Measurements from ENCODE around the gene LRRC45.
"Not testable (repeated sequence)": the region's sequence is repeated elsewhere in the genome, so short reads cannot be mapped to it uniquely, and the experiment has no call there.

The LRRC45 gene

DNA sequence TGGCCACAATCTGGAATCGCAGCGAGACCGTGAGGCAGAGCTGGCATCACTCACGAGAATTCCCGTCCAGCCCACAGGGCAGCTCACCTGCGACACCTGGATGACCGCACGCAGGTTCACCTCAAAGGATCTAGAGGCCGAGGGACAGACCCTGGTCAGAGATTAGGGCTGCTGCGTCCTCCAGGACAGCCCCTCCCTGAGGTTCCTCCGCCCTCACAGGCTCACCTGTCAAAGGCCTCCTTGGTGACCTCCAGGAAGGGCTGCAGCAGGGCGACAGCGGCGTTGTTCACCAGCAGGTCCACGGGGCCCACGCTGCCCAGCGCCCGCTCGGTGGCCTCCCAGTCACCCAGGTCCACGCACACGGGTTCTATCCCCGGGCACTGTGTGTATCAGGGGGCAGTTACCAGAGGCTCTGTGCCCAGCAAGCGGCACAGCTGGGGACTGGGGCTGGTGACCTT, 13.6 kb downstream of the LRRC45 start:
- no peak for DNase-seq

DNA sequence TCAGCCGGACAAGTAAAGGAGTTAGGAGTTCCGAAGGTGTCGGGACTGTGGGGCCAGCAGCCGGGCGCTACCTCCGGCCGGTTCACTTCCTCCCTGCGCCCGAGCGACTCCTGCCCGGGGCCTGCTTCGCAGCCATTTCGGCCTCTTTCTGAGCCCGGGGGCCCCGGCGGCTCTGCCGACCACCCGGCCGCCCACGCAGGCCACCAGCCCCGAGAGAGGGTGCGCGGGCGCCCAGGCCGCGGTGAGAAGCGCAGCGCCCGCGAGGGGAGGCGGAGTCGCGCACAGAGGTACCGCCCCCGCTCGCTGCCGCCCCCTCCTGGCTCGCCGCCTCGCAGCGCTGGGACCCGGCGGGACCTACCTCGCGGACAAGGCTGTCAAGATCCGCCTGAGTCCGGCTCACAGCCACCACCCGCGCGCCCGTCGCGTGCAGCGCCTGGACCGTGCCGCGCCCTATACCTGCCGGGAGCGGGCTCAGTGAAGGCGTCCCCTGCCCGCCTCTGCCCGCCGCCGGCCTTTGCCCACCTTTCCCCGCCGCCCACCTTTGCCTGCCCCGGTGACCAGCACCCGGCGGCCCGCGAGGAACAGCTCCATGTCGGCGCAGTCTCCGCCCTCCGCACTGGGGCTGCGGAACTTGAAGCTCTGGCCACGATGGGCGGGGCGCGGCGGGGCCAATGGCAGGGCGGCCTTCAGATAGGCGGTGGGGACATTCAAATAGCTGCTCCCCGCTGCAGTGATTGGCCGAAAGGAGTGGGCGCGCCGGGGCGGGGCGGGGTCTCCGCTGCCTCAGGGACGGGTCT, 14.2 kb downstream of the LRRC45 start, which contains the start of gene DCXR:
TSS of gene DCXR (minus strand) at position 606 of the 797 bp plus-strand sequence. CDS start at position 591, 15 bp downstream.
- peak; percentile 95 for DNase-seq

DNA sequence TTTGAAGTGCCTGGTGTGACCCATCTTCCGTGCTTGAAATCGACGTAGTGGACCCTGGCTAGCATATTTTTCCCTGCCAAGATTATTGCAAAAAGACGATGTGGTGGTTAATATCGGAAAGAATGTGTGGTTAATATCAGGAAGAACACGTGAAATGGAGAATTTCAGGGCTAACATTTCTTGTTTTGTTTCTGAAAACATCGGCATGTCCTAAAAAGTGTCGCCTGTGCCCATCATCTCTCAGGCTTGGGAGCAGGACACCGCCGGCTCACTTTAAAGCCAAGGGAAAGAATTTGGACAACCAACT, 14.7 kb downstream of the LRRC45 start:
- DNase-seq, result no peak

DNA sequence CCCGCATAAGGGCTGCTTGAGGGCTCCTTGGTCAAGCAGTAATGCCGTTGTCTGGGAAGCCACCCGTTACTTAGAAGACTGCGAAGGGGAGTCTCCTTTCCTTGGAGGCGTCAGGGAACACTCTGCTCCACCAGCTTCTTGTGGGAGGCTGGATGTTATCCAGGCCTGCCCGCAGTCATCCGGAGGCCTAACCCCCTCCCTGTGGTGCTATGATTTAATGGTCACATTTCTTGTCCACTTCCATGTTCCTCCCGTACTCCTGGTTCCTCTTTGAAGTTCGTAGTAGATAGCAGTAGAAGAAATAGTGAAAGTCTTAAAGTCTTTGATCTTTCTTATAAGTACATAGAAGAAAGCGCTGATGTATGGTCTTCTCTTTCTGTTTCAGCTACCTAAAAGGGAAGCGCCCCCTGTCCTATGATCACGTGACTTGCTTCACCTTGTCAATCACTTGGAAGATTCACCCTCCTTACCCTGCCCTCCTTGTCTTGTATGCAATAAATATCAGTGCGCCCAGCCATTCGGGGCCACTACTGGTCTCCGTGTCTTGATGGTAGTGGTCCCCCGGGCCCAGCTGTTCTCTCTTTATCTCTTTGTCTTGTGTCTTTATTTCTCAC, 15.8 kb downstream of the LRRC45 start:
- DNase-seq, result not testable (repeated sequence)

DNA sequence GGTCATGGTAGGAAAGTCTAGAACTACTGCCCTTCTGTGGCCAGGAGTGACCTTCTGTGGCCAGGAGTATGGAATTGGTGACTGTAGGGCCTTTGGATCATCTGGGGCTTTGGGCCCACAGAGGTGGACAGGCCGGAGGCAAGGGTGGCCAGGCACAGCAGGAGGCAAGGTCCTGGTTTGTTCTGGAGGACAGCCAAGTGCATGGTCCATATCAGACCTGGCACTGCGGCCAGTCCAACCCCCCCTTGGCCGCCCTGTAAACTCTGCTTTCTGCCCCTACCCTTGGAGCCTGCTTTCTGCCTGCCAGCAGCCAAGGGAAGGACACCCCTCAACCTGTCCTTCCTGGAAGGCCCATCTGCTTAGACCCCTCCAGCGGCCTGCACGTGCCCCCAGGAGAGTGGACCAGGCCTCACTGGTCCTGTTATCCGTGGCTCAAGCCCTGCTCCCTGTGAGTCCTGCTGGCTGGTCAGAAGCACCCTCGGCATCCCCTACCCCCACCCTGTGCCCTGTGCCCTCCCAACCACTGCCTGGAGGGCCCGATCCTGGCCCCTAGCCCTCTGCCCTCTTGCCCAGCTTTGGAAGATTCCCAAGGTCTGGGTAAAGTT, 16.7 kb downstream of the LRRC45 start:
- DNase-seq, result no peak

DNA sequence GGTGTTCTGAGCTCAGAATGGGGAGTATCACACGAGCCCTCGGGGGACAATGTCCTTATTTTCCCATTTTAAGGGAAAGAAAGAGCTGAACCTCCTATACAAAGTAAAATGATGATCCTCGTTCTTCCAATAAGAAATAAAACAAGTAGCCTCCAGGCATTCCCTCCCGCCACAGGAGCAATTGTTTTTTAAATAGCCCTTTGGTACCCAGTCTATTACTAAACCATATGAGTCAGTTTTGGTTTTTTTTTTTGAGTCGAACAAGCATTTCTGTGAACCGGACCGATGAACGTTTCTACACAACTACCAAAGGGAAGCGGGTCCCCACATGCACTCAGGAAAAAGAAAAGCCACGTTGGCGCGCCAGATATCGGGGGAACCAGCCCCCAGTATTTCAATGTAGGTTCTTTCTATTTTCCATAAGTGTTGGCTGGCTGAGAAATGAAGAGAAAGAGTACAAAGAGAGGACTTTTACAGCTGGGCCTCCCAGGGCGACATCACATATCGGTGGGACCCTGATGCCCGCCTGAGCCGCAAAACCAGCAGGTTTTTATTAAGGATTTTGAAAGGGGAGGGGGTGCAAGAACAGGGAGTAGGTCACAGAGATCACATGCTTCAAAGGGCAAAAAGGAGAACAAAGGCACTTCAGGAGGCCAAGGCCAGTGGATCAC, 18.2 kb downstream of the LRRC45 start:
- DNase-seq, result no peak

DNA sequence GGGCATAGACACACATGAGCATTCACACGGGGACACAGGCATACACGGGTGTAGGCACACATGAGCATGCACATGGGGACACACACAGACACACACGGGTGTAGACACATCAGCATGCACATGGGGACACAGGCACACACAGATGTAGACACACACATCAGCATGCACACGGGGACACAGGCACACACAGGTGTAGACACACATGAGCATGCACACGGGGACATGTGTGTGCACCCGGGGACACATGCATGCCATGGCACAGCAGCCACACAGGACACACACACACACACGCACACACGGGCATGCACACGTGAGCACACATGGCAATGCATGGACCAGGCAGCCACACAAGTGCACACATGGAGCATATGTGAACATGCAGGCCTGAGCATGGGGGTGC, 19.5 kb downstream of the LRRC45 start:
- no peak for DNase-seq

DNA sequence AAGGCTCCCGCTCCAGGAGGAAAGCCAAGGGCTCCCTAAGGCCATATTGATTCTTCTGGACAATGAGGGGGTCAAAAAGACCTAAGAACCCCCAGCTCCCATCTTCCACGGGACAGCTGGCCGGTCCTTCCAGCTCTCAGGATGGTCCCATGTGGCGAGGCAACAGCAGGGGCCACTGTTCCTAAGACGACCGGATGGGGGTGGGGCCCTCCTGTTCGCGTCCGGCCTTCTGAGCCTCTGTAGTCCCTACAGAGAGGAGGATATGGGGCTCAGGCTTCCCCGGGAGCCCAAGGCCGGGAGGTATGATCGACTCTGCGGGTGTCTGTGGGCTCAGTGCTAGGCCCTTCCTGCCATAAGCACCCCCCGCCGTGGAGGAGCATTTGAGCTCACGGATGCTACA, 20.4 kb downstream of the LRRC45 start:
- no peak for DNase-seq

DNA sequence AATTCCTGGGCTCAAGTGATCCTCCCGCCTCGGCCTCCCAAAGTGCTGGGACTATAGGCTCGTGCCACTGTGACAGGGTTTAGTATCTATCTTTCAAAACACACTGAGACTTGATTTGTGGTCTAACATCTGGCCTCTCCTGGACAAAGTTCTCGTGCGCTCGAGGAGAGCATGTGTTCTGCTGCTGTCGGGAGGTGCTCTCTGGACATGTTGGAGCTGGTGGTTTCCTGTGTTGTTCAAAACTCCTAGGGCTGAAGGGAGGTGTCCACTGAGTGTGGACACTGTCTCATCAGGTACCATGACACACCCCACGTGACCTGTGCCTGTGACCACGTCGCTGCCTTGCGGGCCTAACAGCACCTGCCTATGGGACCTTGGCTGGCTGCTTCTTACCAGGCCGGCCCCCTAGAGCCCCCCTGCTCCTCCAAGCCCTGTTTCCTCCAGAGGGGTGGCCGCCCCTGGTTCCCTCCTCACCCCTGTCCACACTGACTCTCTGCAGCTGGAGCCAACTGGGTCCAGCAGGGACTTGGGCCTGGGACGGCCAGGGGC, 22.9 kb downstream of the LRRC45 start:
- no peak for DNase-seq

DNA sequence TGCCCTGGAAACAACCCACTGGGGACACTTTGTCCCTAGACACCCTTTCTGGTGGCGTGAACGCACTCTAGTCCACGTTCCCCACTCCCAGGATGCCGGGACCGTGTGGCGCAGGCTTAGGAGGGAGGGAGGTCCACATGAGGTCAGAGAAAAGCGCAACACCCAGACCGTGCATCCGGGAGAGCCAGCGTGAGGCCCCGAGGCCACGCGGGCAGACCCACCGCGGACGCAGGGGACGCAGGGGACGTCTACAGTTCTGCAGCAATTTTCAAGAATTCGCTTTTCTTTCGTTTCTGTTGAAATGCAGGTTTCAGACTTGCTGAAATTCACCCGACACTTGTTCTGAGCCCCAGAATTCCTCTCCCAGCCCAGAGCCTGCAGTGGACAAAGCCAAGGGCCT, 23.8 kb downstream of the LRRC45 start:
- DNase-seq, result no peak

DNA sequence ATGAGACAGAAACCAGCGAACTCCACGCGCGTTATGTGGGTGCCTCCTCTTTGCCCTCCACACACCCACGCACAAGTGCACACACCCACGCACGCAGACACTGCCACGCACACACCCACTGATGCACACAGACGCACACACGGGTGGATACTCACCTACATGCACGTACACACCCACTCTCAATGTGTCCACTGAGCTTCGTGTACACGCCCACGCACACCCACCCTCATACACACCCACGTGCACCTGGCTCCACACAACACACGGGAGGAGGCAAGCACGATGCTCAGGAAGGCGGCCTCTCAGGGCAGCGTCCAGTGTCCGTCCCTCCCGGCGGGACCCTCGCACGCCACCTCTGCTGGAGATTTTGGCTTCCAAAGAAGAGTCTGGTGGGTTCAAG, 24.3 kb downstream of the LRRC45 start:
- DNase-seq, result no peak

DNA sequence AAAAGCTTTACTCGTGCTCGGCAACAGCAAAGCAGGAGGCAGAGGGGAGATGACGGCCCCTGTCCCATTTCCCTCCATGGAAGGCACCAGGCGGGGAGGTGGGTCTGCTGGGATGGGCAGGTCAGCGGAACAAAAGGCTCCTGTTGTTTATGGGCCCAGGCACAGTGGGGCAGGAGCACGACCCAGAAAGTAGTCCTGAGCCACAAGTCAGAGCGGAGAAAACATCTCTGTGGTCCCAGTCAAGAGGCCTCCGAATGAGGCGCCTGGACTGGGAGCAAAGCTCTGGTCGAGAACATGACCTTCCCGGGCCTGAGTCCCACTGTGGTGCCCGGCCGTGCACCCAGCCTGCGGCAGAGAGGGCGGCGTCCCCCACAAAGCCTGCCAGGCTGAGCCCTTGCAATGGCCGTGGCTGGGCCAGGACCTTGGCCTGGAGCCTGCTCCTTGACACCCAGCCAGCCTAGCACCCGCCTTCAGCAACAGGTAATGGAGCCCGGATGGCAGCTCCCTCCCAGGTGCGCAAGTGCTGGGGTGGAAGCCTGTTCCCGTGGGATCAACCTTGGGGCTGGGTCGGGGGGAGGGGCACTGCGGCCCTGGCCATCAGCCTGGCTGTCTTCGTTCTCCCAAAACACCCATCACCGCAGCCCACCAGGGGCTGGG, 24.9 kb downstream of the LRRC45 start:
- no peak for DNase-seq

DNA sequence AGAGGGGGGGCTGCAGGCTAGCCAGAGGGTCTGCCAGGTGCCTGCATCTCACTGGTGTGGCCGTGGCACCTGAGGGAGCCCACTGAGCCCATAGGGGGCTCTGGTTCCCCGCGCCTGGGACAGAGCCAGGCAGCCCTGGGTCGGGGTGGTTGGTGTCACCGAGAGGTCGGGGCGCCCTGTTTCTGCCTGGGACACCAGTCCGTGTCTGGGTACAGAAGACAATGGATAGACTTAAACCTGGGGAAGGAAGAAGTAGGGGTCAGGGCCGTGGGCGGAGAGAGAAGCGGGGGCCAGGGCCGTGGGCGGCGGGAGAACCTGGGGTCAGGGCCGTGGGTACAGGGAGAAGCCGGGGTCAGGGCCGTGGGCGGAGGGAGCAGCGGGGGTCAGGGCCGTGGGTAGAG, 25.5 kb downstream of the LRRC45 start:
- no peak for DNase-seq

DNA sequence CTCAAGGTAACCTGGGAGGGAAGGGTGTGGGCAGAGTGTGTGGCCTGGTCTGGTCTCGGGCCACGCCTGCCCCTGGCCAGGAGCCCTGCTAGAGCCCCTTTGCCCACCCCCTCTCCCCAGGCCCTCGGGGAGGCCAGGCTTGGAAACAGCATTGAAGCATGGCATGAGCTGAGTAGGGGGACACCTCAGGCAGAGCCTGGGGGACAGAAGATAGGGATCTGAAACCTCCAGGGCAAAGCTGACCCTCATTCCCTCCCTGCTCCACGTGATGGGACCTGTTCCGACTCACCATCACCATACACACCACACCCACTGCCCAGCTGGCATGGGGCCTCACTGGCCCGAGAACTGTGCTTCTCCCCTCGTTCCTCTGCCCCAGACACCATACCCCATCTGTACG, 26.0 kb downstream of the LRRC45 start:
- DNase-seq, result no peak

DNA sequence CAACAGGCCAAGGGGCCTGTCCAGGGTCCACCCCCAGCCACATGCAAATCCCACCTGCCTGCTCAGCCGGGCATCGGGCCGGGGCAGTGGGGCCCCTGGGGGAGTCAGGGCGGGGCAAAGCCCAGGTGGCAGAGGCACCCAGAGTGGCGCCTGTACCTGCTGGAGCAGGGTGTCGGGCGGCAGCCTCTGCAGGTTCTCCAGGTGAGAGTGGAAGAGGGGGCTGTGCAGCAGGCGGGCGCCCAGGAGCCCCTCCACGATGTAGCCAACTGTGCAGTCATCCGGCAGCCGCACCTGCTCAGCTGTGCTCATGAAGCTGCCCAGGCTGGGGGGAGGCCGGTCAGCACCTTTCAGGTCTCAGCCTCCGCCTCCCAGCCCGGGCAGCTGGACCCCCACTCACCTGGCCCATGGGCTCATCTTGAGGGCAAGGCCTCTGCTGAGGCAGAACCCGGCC, 26.4 kb downstream of the LRRC45 start:
- DNase-seq, result no peak

DNA sequence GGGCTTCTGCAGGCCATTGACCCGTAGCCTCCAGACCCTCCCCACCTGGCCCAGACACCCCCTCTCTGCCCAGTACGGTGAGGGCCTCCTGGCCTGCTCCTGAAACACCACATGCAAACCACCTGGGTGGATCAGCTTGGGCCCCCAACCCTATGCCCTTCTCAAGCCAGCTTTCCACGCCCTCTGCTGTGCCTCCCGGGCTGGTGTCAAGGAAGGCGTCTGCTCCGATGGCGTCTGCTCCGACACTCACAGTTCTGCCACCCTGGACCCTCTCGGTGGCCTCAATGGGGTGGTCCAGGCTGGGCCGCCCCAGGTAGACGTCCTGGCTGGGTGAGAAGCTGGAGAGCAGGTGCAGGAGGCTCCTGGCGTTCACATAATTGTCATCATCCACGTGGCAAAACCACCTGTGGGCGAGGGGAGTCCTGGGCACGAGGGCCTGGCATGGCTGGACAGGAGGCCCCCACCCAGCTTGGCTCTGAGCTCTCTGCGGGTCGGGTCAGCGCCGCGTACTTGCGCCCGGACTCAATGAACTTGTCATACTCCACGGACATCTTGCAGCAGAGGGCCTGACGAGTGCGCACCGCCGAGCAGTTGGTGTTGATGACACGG, 27.2 kb downstream of the LRRC45 start:
- DNase-seq, result no peak

DNA sequence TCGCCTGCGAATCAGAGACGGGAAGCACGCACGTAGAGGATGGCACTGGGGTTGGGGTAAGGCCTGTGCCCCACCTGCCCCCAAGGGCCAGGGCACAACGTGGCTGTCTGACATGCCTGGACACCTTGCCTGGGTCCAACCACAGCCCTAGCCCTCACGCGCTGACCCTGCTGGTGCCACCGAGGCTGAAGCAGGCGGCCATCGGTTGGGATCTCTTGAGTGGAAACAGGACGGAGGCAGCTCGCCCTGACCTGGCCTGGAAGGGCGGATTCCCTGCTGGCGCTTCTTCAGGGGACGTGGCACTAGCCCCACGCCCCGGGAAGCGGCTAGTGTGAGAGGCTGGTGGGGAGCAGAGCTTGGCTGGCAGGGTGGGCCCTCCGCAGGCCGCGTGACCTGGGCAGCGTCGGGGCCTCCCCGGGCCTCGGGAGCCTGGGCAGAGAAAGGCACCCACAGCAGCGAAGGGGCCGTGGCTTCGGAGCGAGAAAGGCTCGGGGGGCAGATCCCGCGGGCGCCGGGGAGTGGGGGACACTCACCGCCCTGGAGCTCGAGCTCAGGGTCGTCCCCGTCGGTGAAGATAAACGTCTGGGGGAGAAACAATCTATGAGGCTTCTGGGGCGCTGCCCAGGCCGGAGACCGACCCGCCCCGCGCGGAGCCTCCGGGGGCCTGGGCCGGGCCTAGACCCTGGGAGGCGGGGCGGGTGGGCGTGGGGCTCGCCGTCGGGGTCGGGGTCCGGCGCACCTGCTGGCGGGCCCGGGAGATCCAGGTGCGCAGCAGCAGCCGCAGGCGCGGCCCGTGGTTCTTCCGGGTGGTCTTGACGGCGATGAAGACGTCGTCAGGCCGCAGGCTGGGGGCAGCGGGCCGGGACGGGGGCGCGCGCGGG, 27.9 kb downstream of the LRRC45 start:
- DNase-seq, result no peak

DNA sequence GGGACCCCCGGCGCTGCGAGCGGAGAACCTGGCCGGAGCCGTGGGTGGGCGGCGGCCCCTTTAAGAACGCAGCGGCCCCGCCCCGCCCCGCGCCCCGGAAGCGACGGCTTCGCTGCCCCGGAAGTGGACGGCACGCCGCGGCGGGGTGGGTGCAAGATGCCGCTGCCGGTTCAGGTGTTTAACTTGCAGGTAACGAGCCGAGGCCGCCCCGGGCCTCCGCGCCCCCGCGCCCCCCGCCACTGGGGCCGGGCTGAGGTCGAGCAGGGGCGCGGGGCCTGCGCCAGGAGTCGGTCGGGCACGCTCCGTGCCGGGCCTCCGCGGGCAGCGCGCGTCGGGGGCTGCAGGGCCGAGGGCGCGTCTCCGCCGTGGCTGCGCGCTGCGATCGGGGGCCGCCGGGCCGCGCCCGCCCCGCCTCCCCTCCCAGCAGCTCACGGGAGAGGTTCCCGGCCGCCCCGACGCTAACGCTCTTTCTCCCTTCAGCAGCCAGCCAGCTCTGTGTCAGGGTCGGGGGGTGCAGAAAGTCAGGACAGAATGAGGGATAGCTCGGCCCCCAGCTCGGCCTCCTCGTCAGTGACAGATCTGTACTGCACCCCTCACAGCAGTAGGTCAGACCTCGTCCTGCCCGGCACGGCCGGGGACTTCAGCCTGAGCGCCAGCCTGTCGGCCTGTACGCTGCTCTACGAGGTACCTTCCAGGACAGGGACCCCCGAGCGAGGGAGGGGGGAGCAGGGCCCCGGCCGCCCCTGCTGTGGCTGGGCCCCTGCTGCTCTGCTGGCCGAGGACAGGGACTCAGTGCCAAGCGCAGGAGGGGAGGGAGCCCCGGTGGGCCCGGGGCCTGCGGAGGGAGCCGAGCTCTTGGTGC, 28.9 kb downstream of the LRRC45 start, which contains the start of the genes GPS1 and RFNG:
TSS of gene GPS1 (plus strand) at position 123 of the 862 bp plus-strand sequence. CDS start at position 157, 34 bp downstream.
TSS of gene RFNG (minus strand) at position 36 of the 862 bp plus-strand sequence. CDS start 45 bp downstream, outside the sequence.
- peak; percentile 68 for DNase-seq

DNA sequence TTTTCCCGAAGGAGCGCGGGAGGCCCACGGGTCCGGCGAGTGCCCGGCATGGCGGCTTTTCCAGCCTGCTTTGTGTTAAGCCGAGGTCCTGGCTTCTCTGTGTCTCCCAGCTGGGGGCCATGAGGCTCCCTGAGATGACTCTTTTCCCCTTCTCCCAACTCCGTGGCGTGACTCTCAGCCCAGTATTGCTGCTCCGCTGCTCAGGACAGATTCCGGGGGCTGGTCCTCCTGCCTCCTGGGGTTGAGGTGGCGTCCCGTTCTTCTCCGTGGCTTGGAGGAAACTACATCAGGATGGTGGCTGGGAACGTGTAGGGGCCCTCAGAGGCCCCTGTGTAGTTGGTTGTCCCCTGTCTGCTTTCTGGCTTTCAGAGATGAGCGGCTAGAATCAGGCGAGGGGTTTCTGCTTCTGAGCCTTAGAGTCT, 29.5 kb downstream of the LRRC45 start:
- no peak for DNase-seq

DNA sequence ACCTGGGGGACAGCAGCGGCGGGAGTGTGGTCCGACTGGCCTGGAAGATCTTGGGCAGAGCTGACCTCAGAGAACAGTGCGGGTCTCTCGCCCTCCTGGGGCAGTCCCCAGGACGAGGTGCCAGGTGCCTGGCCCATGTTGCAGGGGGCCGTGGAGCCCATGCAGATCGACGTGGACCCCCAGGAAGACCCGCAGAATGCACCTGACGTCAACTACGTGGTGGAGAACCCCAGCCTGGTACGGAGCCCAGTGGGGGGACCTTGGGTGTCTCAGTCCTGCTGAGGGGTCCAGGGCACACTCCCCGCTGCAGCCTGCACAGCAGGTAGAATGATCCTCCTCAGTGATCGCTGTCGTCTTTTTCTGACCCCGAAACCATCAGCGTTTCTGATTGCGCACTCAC, 30.0 kb downstream of the LRRC45 start:
- DNase-seq, result no peak

All from CD4-positive, alpha-beta T cell treated with Interleukin-4 for 4 hours (primary cell).